Iris pigment epithelial cell (primary cell): ENCODE measurements around the gene CEMIP.
A peak's percentile ranks its signal among the peaks of the same experiment; 100 is the strongest.
"Not testable (repeated sequence)": the region's sequence is repeated elsewhere in the genome, so short reads cannot be mapped to it uniquely, and the experiment has no call there.

Experiments used
- DNase-seq: peaks from one replicate; pipeline ENCODE4 v3.0.0-alpha.2; 2011; ENCODE audit warnings: low read depth

CEMIP gene

DNA sequence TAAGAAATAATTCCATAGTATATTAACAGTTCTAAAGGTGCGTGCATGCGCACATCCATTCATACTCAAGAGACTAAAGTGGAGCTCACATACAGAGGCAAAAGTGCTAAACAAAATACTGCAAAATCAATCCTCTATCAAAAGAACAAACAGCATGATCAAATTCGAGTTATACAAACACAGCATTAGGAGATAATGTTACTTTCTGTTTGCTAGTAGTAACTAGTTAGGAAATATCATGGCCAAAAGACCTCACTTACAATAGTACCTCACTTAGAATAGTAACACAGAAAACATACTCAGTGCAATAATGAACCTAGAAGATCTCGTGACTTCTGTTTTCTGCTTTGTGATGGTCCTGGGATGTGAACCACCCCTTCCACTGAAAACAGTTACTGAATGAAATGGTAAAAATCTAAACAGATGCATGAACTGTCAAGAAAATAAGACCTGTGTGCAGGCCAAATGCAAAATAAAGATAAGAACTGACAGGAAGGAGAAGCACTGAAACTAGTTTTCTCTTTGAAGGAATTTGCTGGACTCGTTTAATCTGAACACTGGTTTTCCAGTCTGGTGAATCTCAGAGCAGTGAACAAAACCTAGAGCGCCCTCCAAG is 20.9 kb upstream of the CEMIP start:
- DNase-seq: no peak

DNA sequence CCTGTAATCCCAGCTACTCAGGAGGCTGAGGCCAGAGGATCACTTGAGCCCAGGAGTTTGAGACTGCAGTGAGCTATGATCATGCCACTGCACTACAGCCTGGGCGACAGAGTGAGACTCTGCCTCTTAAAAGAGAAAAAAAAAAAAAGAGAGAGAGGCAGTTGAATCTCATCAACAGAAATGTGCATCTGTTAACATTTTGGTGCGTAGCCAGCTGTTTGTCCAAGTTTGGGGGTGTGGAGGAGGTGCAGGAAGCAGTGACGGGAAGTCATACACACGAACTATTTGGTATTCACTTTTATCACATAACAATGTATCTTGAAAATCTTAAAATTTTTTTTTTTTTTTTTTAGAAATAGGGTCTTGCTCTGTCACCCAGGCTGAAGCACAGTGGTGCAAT is 18.2 kb upstream of the CEMIP start:
- DNase-seq: no peak

DNA sequence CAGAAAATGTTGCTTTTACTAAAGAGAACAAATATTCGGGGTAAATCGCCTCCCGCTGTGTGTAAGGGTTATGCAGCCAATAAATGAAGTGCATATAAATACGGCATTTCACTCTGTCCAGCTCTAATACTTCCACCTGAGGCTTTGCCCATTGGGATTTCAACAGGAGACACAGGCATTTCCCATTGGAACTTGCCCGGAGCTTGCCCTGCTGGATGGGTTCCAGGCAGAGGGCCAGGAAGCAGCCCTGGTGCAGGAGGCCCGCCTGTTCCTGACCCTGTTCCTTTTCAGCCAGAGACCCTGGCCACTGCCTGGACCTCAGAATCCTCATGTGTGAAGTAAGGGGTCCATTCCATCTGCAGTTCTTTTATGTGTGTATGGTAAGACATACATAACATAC is 17.4 kb upstream of the CEMIP start:
- DNase-seq: no peak

DNA sequence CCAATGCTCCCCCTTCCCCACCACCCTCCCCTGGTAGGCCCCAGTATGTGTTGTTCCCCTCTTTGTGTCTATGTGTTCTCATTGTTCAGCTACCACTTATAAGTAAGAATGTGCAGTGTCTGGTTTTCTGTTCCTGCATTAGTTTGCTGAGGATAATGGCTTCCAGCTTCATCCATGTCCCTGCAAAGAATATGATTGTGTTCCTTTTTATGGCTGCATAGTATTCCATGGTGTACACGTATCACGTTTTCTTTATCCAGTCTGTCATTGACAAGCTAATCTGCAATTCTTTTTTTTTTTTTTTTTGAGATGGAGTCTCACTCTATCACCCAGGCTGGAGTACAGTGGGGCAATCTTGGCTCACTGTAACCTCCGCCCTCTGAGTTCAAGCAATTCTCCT is 15.9 kb upstream of the CEMIP start:
- not testable (repeated sequence) for DNase-seq

DNA sequence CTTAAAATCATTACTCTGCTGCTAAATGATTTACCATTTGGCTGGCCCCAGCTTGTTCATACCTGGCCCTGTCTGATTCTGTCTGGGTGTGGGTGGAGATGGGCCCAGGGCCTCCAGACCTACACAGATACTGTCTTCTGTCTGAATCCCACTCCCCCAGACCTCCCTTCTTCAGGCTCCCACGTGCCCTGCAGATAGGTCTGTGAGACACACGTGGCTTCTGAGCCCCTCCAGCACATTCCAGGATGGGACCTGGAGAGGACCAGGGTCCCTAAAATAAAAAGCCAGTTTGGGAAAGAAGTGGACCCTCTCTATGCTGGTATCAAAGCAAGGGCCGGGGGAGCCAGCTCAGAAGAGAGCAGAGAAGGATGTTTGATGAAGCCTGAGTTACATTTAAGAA is 14.6 kb upstream of the CEMIP start:
- no peak for DNase-seq

DNA sequence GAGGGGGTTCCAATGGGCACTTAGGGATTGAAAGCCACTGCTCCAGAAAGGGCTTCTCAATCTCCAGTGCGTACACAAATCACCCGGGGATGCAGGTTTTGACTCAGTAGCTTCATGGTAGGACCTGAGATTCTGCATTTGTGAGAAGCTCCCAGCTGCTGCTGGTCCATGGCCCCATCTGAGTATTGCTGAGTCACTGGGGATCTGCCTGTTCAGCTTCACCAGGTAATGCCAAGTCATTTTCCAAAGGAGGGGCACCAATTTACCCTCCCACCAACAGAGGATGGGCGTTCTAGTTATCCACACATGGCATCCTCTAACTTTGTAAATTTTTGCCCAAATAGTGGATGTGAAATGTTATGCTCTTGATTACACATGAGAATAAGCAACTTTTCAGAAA is 12.9 kb upstream of the CEMIP start:
- DNase-seq: no peak

DNA sequence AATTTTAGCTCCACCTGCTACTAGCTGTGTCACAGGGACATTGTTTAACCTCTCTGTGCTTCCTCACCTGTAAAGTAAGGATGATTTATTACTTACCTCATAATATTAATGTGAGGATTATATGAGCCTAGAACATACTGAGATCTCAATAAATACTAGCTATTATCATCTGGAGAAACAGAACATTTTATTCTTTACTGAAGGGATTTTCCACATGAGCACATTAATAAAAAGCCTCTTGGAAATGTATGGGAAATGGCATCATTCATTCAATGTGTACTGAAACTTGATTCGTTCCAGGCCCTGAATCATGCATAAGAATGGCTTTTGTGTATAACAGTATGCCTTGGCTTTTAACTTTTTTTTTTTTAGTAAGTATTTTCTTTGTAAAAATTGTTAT is 11.0 kb upstream of the CEMIP start:
- DNase-seq: no peak

DNA sequence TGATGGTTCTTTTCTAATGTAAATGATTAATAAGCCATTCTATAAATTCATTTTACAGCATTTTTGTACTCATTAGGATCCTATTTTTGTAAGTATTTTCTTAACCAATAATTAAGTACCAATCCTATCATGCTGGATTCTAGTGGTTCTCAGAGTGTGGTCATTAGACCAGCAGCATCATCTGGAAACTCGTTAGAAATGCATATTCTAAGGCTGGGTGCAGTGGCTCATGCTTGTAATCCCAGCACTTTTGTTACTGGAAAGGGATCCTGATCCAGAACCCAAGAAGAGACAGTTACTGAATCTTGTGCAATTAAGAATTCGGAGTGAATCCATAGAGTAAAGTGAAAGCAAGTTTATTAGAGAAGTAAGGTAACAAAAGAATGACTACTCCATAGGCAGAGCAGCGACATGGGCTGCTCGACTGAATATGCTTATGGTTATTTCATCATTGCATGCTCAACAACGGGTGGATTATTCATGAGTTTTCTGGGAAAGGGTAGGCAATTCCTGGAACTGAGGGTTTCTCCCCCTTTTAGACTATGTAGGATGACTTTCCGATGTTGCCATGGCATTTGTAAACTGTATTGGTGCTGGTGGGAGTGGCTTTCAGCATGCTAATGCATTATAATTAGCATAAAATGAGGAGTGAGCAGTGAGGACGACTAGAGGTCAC is 9.9 kb upstream of the CEMIP start:
- no peak for DNase-seq

DNA sequence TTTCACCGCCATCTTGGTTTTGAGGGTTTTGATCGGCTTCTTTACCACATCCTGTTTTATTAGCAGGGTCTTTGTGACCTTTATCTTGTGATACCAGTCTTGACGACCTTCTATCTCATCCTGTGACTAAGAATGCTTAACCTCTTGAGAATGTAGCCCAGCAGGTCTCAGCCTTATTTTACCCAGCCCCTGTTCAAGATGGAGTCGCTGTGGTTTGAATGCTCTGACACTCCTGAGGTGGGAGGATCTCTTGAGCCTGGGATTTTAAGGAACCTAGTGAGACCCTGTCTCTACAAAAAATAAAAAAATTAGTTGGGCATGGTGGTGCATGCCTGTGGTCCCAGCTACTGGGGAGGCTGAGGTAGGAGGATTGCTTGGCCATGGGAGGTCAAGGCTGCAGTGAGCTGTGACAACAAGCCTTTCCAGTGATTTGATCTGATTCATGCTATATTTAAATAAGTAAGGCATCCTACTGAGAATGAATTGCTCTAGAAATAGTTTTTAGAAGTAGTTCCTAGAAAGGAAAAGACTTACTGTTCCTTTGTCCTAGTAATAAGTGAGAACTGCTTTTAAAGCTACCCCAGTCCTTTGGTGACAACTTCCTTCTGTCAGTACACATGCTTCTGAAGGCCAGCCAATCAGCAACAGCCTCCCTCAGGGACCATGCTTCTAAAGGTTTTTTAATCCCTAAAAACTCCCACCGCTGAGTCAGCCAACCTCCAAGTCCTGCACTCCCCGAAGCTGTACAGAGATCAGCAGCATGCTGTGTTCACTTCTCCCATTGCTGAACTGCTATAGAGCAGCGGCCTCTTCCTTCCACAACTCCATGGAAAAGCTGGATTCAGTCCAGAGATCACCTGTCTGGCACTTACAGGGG is 9.1 kb upstream of the CEMIP start:
- DNase-seq: peak; percentile 40

DNA sequence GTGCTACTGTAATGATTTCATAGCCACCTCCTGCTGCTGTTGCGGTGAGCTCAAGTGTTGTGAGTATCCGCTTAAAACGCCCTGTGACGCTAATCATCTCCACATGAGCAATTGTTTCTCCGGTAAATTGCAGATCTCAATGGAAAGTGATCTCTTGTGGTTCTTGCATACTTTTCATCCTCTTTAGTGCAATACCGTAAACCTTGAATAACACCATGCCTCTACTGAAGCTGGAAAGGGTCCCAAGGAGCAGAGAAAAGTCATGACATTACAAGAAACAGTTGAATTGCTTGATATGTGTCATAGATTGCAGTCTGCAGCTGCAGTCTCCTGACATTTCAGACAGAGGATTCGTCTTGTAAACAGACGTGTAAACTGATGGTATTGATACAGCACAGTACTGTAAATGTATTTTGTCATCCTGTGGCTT is 6.0 kb upstream of the CEMIP start:
- DNase-seq: peak; percentile 89

DNA sequence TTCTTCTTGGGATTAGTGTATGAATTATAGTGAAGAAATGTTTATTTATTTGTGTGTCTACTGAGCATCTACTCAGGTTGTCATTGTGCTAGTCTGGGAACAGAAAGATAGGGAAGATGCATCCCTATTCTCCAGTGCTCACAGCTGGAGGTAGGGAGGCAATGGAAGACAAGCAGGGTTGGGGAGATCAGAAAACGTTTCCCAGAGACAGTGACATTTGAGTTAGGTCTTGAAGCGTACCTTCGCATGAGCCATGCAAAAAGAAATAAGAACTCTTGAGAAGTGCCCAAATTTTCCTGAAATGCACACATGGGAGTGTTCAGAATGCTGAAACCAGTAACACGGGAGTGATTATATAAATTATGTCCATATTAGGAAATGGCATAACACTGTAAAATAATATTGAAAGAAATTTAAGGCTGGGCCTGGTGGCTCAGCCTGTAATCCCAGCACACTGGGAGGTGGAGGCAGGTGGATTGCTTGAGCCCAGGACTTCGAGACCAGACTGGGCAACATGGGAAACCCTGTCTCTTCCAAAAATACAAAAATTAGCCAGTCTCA is 5.3 kb upstream of the CEMIP start:
- no peak for DNase-seq

DNA sequence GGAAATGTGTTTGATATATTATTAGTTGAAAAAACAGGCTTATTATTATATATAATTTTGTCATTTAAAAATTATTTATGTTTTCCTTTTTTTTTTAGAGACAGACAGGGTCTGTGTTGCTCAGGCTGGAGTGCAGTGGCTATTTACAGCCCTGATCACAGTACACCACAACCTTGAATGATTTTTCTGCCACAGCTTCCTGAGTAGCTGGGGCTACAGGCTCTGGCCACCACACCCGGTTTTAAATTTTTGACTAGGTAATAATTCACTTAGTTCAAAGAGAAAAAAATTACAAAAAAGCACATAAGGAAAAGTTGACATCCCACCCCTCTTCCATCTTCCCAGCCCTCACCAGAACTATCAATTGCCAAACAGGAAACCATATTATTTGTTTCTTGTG is 4.7 kb upstream of the CEMIP start:
- DNase-seq: no peak

DNA sequence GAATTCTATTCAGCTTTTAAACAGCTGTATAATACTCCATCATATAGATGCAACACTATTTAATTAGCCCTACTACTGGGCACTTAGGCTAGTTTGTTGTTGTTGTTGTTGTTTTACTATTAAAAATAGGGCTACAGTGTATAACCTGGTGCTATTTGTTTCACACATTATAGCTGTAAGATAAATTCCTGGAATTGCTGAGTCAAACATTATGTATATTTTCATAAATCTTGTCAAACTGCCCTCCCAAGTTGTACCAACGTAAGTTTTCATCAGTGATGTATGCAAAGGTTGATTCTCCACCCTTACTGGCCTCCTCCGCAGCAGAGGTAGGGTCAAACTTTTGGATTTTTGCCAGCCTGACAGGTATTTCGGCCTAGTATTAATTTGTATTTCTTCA is 3.8 kb upstream of the CEMIP start:
- no peak for DNase-seq

DNA sequence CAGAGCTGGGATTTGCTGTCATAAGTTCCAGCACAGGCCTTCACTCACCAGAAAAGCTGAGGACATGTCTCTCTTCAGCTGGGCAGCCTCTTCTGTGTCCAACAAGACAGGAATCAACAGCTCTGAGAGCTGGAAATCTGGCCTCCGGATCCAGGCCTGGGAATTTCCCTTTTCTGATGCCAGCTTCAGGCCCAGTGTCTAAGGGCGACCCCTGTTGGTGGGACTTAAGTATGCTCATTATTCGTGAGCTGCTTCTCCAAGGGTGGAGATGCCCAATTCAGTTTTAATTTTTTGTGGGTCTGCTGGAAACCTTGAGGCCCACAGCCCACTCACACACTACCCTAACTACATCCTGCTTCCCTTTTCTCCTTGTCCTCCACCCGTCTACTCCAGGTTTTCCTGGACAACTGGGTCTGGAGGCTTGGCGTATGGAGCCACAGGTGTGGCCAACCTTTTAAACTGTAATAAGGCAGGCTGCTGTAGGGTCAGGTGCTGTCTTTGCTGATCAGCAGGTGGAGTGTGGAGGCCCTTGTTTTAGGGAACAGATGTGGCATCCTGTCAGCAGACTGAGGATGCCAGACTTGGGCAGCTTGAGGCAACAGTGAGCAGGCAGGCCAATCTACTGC is 2.6 kb upstream of the CEMIP start:
- DNase-seq: peak; percentile 84

DNA sequence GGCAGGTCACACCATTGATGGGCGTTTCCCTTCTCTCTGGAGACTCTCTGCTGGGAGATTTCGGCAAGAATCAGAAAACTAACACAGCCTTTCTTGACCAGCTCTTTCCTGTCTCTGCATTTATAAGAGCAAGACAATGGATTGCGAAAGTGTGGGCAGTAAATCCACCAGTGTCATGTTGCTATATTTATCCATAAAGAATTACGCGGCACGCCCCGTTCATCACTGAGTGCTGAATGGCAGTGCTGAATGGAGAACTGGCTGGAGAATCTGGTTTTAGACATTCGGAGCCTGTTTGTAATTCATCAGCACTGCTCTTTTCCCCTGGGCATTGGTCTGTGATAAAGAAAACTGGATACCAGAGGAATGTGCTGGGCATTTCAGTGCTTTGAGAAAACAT is 2.0 kb upstream of the CEMIP start:
- DNase-seq: peak; percentile 85

DNA sequence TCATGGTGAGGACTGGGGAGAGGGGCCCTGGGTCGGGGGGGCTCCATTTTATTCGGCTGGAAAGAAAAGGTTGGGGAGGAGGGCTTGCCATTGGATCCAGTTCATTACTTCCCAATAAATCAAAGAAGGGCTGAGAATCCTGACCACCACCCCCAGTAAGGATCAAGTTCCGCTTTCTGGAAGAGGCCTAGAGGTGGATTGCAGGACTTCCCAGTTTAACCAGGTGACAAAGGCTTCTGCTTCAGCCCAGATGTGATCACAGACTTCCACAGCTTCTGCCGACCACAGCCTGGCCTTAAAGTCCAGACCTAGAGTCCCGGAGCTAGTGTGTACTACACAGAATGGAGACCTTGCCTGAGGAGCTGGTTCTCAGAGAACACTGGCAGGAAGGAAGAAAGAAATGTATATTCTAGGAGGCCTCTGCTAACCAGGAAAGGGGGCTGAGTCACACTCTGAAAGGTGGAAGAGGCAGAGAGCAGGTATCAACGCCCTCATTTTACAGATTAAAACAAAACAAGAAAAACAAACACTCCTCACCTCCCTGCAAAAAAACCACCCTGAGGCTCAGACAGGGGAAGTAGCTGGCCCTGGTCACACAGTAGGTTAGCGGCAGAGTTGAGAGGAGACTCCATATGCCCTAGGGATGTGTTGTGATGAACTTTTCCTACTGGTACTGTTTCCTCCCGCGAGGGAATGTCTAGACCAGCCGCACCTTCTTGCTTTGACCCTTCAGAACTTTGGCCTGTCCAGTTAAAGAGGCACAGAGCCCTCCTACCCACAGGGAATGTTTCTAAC is 1.1 kb upstream of the CEMIP start:
- no peak for DNase-seq

DNA sequence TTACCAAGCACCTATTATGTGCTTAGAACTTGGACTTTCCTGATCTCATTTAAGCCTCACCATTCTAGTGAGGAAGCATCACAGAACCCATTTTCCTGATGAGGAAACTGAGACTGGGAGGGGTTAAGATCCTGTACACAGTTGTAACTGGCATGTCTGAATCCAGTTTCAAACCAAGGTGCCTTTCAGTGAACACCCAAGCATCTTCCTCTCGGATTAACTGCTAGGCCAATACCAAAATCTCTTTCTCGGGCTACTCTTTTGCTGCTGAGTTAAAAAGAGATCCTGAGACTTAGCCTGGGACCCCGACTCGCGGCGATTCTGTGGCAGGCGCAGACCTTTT is 578 bp upstream of the CEMIP start:
- no peak for DNase-seq

DNA sequence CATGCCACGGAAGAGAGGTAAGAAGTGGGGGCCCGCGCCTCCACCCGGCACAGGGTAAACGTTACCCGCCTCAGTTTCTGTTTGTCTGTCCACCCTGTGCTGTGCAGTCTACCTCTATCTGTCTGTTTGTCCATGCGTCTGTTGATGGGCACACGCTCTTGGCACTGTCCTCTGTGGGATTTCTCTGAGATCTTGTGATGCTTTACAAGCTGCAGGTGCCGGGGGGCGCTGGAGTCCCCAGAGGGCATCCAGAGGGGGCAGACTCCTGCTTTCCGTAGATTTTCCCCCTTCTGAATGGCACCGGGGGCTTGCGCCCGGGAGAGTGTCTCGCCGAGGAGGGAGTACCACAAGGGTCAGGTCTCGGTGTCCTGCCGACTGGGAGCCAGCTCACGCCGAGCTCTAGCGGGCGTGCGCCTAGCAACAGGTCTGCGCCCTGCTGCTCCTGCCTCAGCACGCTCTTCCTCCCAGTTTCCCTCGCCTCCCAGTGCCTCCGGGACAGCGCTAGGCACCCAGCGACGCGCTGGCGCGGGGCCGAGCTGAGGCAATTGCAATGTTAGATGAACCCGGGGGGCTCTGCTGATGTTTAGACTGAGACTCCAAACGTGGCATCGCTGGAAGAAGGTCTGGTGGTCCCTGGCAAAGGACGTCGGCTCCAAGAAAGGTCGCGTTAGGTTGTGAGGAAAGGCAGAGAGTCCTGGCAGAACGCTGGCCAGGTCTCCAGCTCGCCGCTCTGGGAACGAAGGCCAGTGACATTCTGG is 667 bp downstream of the CEMIP start:
- DNase-seq: peak; percentile 56

DNA sequence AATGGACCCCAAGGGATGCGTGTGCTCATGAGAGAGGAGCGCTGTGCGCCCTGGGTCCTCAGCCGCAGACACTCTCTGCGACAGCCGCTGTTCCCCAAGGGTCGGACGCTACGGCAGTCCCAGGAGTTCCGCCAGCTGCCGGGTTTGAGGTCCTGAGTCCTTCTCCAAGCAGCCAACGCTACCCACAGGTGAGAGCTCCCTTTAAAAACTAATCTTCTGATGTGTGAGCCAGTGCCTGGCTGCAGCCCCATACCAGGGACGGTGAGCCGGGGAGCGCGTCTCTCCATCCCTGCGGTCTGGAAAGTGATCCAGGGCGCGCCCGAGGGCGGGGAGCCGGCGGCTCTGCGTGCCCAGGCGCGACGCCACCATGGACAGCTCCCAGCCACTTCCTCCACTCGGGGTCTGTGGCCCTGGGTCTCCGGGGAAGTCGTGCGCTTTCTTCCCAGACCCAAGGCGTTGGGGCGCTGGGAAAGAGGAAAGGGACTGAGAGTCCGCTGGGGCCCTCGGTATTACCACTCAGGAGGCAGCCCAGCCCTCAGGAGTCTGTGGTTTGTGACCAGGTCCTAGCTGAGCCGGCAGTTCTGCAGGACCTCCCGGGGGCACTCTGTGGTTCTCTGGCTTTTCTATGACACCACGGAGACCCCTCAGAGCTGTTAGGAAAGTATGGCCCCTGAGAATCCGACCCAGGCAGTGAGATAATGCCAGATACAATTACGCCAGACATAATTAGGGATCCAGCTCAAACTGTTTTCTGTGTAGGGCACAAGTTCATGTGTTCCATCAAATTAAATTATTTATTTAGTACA is 1.4 kb downstream of the CEMIP start:
- peak; percentile 67 for DNase-seq

DNA sequence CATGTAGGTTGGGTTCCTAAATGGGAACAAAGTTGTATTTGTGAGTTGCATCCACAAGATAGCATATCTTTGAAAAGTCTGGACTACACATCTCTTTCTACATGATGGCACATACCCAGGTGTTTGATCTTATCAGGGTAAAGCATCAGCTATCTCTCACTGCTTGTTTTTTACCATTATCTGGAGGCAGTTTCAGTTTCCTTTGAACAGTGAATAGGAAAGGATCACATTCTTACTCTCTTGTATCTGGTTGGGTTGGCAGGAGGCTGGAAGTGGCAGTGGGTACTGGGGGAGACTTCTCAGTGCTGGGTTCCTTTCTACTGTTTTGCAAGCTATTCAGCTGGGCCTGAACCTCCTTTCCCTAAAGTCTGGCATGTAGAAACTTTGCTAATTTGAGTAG is 4.1 kb downstream of the CEMIP start:
- DNase-seq: no peak
